NOMO-1 treated with dmso at 0.1 percent for 144 hours (cell line): ENCODE measurements around the gene TBX10.

Experiments used
- DNase-seq: peaks from one replicate; lab custom pipeline; 2025; ENCODE audit not compliant: unreplicated experiment; lab: John Stamatoyannopoulos, UW

TBX10 gene

DNA sequence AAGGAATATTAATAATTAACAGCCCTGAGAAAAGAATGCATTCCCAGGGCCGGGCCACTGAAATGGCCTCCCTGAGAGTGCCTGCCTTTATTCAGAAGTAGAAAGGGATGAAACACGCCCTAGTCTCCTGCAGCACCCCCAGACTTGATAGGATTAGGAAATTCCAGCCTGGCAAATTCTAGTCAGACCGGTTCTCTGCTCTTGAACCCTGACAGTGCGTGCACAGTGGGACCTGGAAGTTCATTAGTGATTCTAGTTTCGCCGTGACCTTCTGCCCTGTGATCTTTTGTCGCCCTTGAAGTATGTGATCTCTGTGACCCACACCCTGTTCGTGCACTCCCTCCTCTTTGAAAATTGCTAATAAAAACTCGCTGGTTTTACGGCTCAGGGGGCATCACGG lies 58.1 kb downstream of the TBX10 start:
- no peak for DNase-seq
